CD14-positive monocyte (primary cell): ENCODE measurements around the gene NTNG2. TPM values are rescaled to one million over a fixed set of nuclear protein-coding genes. Genes with fewer than 3 reads are reported as not detected.
A peak's percentile ranks its signal among the peaks of the same experiment; 100 is the strongest.

ENCODE experiments used
- DNase-seq, 3 donors: peaks; one replicate each; pipeline ENCODE4 v3.0.0-alpha.2; 2011 to 2022
- H2AFZ ChIP-seq: 2 replicates; pipeline ENCODE4 v1.6.0; 2012; ENCODE audit warnings: mild to moderate bottlenecking, low read depth, low read length, inconsistent platforms; ENCODE audit not compliant: insufficient read depth, poor library complexity, severe bottlenecking
- H3K27ac ChIP-seq, 2 donors: 1 replicate in 1 of 2; 2 replicates in 1 of 2; pipeline ENCODE4 v1.5.1; 2012 to 2013; ENCODE audit warnings: low read length in 2 of 2, control low read depth in 1 of 2, inconsistent platforms in 1 of 2, low read depth in 1 of 2, mild to moderate bottlenecking in 1 of 2
- H3K27me3 ChIP-seq, 2 donors: one replicate each; pipeline versions ENCODE4 v1.6.0 to v1.6.1; 2011 to 2013; ENCODE audit warnings: low read length in 2 of 2; ENCODE audit not compliant: control insufficient read depth in 2 of 2, insufficient read depth in 2 of 2
- H3K36me3 ChIP-seq, 2 donors: replicated peaks in 1 of 2; 1 replicate in 1 of 2; 2 replicates in 1 of 2; pipeline versions ENCODE4 v1.5.1 to v1.6.1; 2012 to 2013; ENCODE audit warnings: low read length in 2 of 2, control low read depth in 1 of 2, inconsistent platforms in 1 of 2, mild to moderate bottlenecking in 1 of 2; ENCODE audit not compliant: insufficient read depth in 2 of 2, control insufficient read depth in 1 of 2
- H3K4me1 ChIP-seq, 2 donors: 1 replicate in 1 of 2; 2 replicates in 1 of 2; pipeline versions ENCODE4 v1.5.1 to v1.6.1; 2012 to 2013; ENCODE audit warnings: low read length in 2 of 2, control low read depth in 1 of 2, inconsistent platforms in 1 of 2, mild to moderate bottlenecking in 1 of 2, moderate library complexity in 1 of 2; ENCODE audit not compliant: insufficient read depth in 2 of 2, control insufficient read depth in 1 of 2
- H3K4me2 ChIP-seq: replicated peaks from 2 replicates; pipeline ENCODE3; 2012; ENCODE audit warnings: low read length, moderate library complexity, mild to moderate bottlenecking; ENCODE audit not compliant: poor library complexity, severe bottlenecking; ENCODE audit errors: extremely low read depth
- H3K4me3 ChIP-seq, 3 experiments: fragments of 200-600 bp in 1 of 3; sonication (generic) in 1 of 3; replicated peaks in 1 of 3; 1 replicate in 2 of 3; 2 replicates in 1 of 3; pipeline ENCODE4 v1.5.1; 2011 to 2013; ENCODE audit warnings: low read length in 3 of 3, mild to moderate bottlenecking in 3 of 3, control low read depth in 2 of 3, low read depth in 2 of 3, inconsistent platforms in 1 of 3, moderate library complexity in 1 of 3
- H3K79me2 ChIP-seq: 2 replicates; pipeline ENCODE4 v1.6.0; 2012; ENCODE audit warnings: mild to moderate bottlenecking, control low read depth, inconsistent platforms, low read length, moderate library complexity; ENCODE audit not compliant: insufficient read depth
- H3K9ac ChIP-seq: 2 replicates; pipeline ENCODE4 v1.6.0; 2017; ENCODE audit warnings: low read length, mild to moderate bottlenecking; ENCODE audit not compliant: insufficient read depth, poor library complexity, severe bottlenecking
- H3K9me3 ChIP-seq, 2 donors: replicated peaks in 1 of 2; 1 replicate in 1 of 2; 2 replicates in 1 of 2; pipeline versions ENCODE4 v1.5.1 to v1.6.1; 2012 to 2013; ENCODE audit warnings: low read length in 2 of 2, control low read depth in 1 of 2; ENCODE audit not compliant: control insufficient read depth in 1 of 2, insufficient read depth in 1 of 2
- H4K20me1 ChIP-seq: 2 replicates; pipeline ENCODE4 v1.6.0; 2012; ENCODE audit warnings: mild to moderate bottlenecking, low read length, control low read depth, moderate library complexity; ENCODE audit not compliant: insufficient read depth
- H3K27ac Mint-ChIP-seq, 7 donors: one replicate each; pipeline ENCODE4 v1.8.0; 2020; ENCODE audit warnings: mild to moderate bottlenecking in 7 of 7, mixed read lengths in 7 of 7, moderate library complexity in 6 of 7, inconsistent platforms in 2 of 7
- H3K27me3 Mint-ChIP-seq, 3 donors: one replicate each; pipeline ENCODE4 v1.8.0; 2021 to 2022; ENCODE audit warnings: low read depth in 3 of 3, mild to moderate bottlenecking in 3 of 3, mixed read lengths in 3 of 3, moderate library complexity in 3 of 3, inconsistent platforms in 1 of 3
- H3K36me3 Mint-ChIP-seq, 2 donors: one replicate each; pipeline ENCODE4 v1.8.0; 2020; ENCODE audit warnings: mixed read lengths in 2 of 2, inconsistent platforms in 1 of 2, mild to moderate bottlenecking in 1 of 2
- H3K4me1 Mint-ChIP-seq: one replicate; pipeline ENCODE4 v1.8.0; 2020; ENCODE audit warnings: mild to moderate bottlenecking, mixed read lengths
- H3K4me3 Mint-ChIP-seq, 2 donors: one replicate each; pipeline ENCODE4 v1.8.0; 2020; ENCODE audit warnings: mild to moderate bottlenecking in 2 of 2, mixed read lengths in 2 of 2, moderate library complexity in 1 of 2
- H3K9me3 Mint-ChIP-seq, 7 donors: one replicate each; pipeline ENCODE4 v1.8.0; 2020 to 2022; ENCODE audit warnings: mixed read lengths in 7 of 7, mild to moderate bottlenecking in 6 of 7, moderate library complexity in 6 of 7, inconsistent platforms in 2 of 7
- WGBS: methylation state at CpG from one replicate; pipeline ENCODE4 v1.1.5; 2013; ENCODE audit warnings: missing lambda C conversion rate; ENCODE audit not compliant: insufficient coverage; 5-methylcytosine and 5-hydroxymethylcytosine counted together
- intact Hi-C, 2 donors: fragments of 100-400 bp; cut with micrococcal nuclease; formaldehyde crosslinking; loops; one replicate each; pipeline versions ENCODE4 v1.15.0 to v1.15.1; 2023
- polyA plus RNA-seq, 3 donors: library from polyadenylated mRNA; depleted of rRNA in 1 of 3; unstranded in 2 of 3; stranded (reverse) in 1 of 3; fragments of 300-500 nt in 2 of 3; fragments of >200 nt in 1 of 3; fragmentation: Illumina TruSeq in 2 of 3; gene quantifications; 1 replicate in 2 of 3; 2 replicates in 1 of 3; pipeline ENCODE4 v1.2.3, GENCODE V29; 2012 to 2021
- TF ChIP-seq, protein P1 (sequence below): fragments of 200-600 bp; IDR thresholded peaks from one replicate; pipeline ENCODE4 v1.8.0; 2022; ENCODE audit warnings: antibody characterized with exemption, mild to moderate bottlenecking

NTNG2 gene
- polyA plus RNA-seq, 3 donors, result 2.1 to 10.0 (median 5.0) TPM

DNA sequence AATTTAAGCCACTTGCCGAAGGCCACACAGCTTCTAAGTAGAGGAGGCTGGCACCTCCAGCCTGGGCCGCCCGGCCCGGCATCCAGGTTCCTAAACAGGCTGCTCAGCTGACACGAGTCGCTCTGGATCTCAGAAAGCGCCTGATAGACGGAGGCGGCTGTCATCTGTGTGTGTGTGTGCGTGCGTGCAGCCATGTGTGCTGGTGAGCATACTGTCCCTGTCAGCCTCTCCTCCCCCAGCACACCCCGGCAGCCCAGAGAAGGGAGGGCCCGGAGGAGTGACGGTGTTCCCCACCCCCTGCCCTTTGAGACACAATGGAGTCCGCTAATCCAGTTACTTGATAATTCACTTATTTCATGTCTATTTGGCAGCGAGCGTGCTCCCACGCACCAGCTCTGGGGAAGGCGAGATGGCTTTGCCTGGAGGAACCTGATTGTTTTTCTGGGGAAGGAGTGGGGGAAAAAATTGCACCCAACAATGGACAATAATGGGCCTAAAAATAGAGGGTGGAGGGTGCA, 20.0 kb downstream of the NTNG2 start:
- no peak overlapping the region for H3K4me2 ChIP-seq
- no peaks in the 10 kb centered on the region for H3K9me3 Mint-ChIP-seq
- H3K27ac Mint-ChIP-seq, result peak overlapping the region in 1 of 7 donors; percentile 57
- H3K9me3 ChIP-seq, result no peaks in the 10 kb centered on the region
- no peak overlapping the region for H3K4me3 Mint-ChIP-seq
- no peaks in the 10 kb centered on the region for H3K79me2 ChIP-seq
- no peak overlapping the region for H3K4me3 ChIP-seq
- TF ChIP-seq, protein P1, sequence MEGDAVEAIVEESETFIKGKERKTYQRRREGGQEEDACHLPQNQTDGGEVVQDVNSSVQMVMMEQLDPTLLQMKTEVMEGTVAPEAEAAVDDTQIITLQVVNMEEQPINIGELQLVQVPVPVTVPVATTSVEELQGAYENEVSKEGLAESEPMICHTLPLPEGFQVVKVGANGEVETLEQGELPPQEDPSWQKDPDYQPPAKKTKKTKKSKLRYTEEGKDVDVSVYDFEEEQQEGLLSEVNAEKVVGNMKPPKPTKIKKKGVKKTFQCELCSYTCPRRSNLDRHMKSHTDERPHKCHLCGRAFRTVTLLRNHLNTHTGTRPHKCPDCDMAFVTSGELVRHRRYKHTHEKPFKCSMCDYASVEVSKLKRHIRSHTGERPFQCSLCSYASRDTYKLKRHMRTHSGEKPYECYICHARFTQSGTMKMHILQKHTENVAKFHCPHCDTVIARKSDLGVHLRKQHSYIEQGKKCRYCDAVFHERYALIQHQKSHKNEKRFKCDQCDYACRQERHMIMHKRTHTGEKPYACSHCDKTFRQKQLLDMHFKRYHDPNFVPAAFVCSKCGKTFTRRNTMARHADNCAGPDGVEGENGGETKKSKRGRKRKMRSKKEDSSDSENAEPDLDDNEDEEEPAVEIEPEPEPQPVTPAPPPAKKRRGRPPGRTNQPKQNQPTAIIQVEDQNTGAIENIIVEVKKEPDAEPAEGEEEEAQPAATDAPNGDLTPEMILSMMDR, result no peak
- 98% methylated on average over 11 of the region's 19 CpGs for WGBS
- intact Hi-C loops, result no loop called here
- H3K4me1 Mint-ChIP-seq, result peaks cover 9% of the 10 kb centered on the region
- no peaks in the 10 kb centered on the region for H4K20me1 ChIP-seq
- H3K9ac ChIP-seq, result no peak overlapping the region
- peaks cover 19 to 37% (median 28%) of the 10 kb centered on the region in 3 donors for H3K27me3 Mint-ChIP-seq
- no peaks in the 10 kb centered on the region for H3K4me1 ChIP-seq
- peaks cover 0 to 13% of the 10 kb centered on the region in 2 donors for H3K27me3 ChIP-seq
- no peak for DNase-seq
- H3K27ac ChIP-seq, result no peak overlapping the region
- H2AFZ ChIP-seq, result no peak overlapping the region
- H3K36me3 ChIP-seq, result no peaks in the 10 kb centered on the region
- no peaks in the 10 kb centered on the region for H3K36me3 Mint-ChIP-seq

GRCh38 chr9:132182314-132183091, 20.6 kb downstream of the NTNG2 start:
- Mint-ChIP-seq H3K4me1 (peaks cover 9% of the 10 kb centered on the region), H3K27ac (peak overlapping the region in 2 of 7 donors; percentile 35 to 57), H3K9me3 (no peaks in the 10 kb centered on the region), H3K4me3 (no peak overlapping the region), H3K36me3 (no peaks in the 10 kb centered on the region), H3K27me3 (peaks cover 19 to 42% (median 33%) of the 10 kb centered on the region in 3 donors)
- peaks cover 0 to 14% of the 10 kb centered on the region in 2 donors for H3K27me3 ChIP-seq
- H2AFZ ChIP-seq, result no peak overlapping the region
- H3K9ac ChIP-seq, result no peak overlapping the region
- H4K20me1 ChIP-seq, result no peaks in the 10 kb centered on the region
- no peaks in the 10 kb centered on the region for H3K79me2 ChIP-seq
- H3K4me2 ChIP-seq, result no peak overlapping the region
- 89% methylated on average over 14 of the region's 18 CpGs for WGBS
- H3K9me3 ChIP-seq, result no peaks in the 10 kb centered on the region
- H3K36me3 ChIP-seq, result no peaks in the 10 kb centered on the region
- H3K4me3 ChIP-seq, result no peak overlapping the region
- no peak for DNase-seq
- TF ChIP-seq, protein P1, result no peak
- H3K27ac ChIP-seq, result no peak overlapping the region
- intact Hi-C loops, result no loop called here
- no peaks in the 10 kb centered on the region for H3K4me1 ChIP-seq
